HepG2 (cell line): ENCODE measurements around the gene UNC119B. TPM values are rescaled to one million over a fixed set of nuclear protein-coding genes. Genes with fewer than 3 reads are reported as not detected.

Experiments
- CBX2 ChIP-seq, 2 experiments: fragments of 200-600 bp in 1 of 2; sonication (generic); formaldehyde crosslinking in 1 of 2; IDR thresholded peaks; 2 replicates each; pipeline versions ENCODE4 v1.7.0 to v1.8.1; 2018 to 2022; ENCODE audit warnings: low read depth in 2 of 2, low read length in 1 of 2, mild to moderate bottlenecking in 1 of 2, missing genetic modification reagents in 1 of 2
- DR1 ChIP-seq: sonication (generic); formaldehyde crosslinking; IDR thresholded peaks from 2 replicates; pipeline ENCODE4 v1.8.0; 2021; ENCODE audit warnings: mild to moderate bottlenecking, missing genetic modification reagents, inconsistent platforms
- FOSL1 ChIP-seq: sonication (generic); formaldehyde crosslinking; IDR thresholded peaks from 2 replicates; pipeline ENCODE4 v1.9.0; 2021; ENCODE audit warnings: missing genetic modification reagents, borderline replicate concordance
- MAFF ChIP-seq: IDR thresholded peaks from 2 replicates; pipeline ENCODE4 v1.6.1; 2011; ENCODE audit warnings: low read depth, low read length, improper control_type of control experiment
- SETDB1 ChIP-seq: sonication (generic); formaldehyde crosslinking; IDR thresholded peaks from 2 replicates; pipeline ENCODE4 v1.5.1; 2020; ENCODE audit warnings: missing genetic modification reagents, mild to moderate bottlenecking, borderline replicate concordance
- TGIF2 ChIP-seq: IDR thresholded peaks from 2 replicates; pipeline ENCODE4 v1.6.1; 2016; ENCODE audit warnings: control low read depth, missing compliant biosample characterization
- polyA plus RNA-seq, 8 experiments: library from polyadenylated mRNA; depleted of rRNA in 3 of 8; stranded (reverse) in 7 of 8; unstranded in 1 of 8; fragments of >200 nt; fragmentation: Illumina TruSeq in 4 of 8; extraction: Trizol in 4 of 8; gene quantifications; 2 replicates each; pipeline versions ENCODE4 v1.2.1 to v1.2.3, GENCODE V29; 2011 to 2016; ENCODE audit warnings: low read depth in 4 of 8, missing spikeins in 1 of 8, mixed read lengths in 1 of 8; ENCODE audit not compliant: insufficient read depth in 1 of 8
- total RNA-seq, 5 experiments: library from RNA; depleted of rRNA; stranded (reverse); fragments of >200 nt; fragmentation: Illumina TruSeq; extraction: Trizol; gene quantifications; 2 replicates each; pipeline ENCODE4 v1.2.3, GENCODE V29; 2016; ENCODE audit warnings: low read depth in 1 of 5
- TF ChIP-seq, protein P1 (sequence below): sonication (generic); formaldehyde crosslinking; IDR thresholded peaks from 2 replicates; pipeline ENCODE4 v1.9.0; 2021; ENCODE audit warnings: missing genetic modification reagents, borderline replicate concordance
- TF ChIP-seq, protein P2 (sequence below): sonication (generic); formaldehyde crosslinking; IDR thresholded peaks from 2 replicates; pipeline ENCODE4 v1.9.0; 2021; ENCODE audit warnings: mild to moderate bottlenecking, missing genetic modification reagents
- TF ChIP-seq, protein P3 (sequence below): sonication (generic); formaldehyde crosslinking; IDR thresholded peaks from 2 replicates; pipeline ENCODE4 v1.4.0; 2020; ENCODE audit warnings: missing genetic modification reagents

Gene UNC119B
- total and polyA plus RNA-seq, 2 of the 13 experiments (the other 11 are each of a cell fraction or from before 2014, with no cell fraction given): 19.6 to 19.7 TPM

DNA sequence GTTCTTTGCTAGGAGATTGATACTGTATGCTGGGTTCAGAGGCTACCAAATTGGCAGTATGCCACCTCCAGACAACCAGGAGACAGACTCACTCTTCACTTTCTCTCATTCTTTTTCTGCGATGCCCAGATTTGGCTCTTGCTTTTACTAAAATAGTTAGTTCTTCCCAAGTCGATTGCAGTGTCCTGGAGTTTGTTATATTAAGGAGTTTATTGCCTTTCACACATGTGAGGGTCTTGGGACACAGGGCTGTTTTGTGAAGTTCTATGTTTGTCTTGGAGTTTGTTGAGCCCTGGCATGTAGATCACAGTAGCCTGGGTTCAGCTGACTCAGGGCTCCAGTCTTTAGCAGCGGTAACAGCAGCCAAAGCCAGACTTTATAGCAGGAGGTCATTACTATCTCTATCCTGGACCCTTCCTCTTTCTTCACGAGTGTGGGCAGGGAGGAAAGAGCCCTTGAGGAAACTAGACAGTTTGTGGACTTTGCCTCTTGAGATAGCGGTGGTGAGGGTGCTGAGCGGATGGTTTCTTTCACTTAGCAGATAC lies 21.7 kb upstream of the UNC119B start (continued):
- TF ChIP-seq SETDB1 (CRISPR knock-in tag) (no peak), FOSL1 (CRISPR knock-in tag) (no peak), DR1 (CRISPR knock-in tag) (no peak), MAFF (0 out of 2 replicates have a peak, but pooled peaks have one; percentile 26), CBX2 (IDR thresholded peaks at IDR 0.05; ENCODE audit: low read depth, low read length) (no peak), CBX2 (CRISPR knock-in tag; IDR thresholded peaks at IDR 0.05; ENCODE audit: low read depth) (no peak), TGIF2 (CRISPR knock-in tag) (0 out of 2 replicates have a peak, but pooled peaks have one; percentile 10)
- TF ChIP-seq, protein P1, sequence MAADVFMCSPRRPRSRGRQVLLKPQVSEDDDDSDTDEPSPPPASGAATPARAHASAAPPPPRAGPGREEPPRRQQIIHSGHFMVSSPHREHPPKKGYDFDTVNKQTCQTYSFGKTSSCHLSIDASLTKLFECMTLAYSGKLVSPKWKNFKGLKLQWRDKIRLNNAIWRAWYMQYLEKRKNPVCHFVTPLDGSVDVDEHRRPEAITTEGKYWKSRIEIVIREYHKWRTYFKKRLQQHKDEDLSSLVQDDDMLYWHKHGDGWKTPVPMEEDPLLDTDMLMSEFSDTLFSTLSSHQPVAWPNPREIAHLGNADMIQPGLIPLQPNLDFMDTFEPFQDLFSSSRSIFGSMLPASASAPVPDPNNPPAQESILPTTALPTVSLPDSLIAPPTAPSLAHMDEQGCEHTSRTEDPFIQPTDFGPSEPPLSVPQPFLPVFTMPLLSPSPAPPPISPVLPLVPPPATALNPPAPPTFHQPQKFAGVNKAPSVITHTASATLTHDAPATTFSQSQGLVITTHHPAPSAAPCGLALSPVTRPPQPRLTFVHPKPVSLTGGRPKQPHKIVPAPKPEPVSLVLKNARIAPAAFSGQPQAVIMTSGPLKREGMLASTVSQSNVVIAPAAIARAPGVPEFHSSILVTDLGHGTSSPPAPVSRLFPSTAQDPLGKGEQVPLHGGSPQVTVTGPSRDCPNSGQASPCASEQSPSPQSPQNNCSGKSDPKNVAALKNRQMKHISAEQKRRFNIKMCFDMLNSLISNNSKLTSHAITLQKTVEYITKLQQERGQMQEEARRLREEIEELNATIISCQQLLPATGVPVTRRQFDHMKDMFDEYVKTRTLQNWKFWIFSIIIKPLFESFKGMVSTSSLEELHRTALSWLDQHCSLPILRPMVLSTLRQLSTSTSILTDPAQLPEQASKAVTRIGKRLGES (CRISPR knock-in tag): no peak
- TF ChIP-seq, protein P2, sequence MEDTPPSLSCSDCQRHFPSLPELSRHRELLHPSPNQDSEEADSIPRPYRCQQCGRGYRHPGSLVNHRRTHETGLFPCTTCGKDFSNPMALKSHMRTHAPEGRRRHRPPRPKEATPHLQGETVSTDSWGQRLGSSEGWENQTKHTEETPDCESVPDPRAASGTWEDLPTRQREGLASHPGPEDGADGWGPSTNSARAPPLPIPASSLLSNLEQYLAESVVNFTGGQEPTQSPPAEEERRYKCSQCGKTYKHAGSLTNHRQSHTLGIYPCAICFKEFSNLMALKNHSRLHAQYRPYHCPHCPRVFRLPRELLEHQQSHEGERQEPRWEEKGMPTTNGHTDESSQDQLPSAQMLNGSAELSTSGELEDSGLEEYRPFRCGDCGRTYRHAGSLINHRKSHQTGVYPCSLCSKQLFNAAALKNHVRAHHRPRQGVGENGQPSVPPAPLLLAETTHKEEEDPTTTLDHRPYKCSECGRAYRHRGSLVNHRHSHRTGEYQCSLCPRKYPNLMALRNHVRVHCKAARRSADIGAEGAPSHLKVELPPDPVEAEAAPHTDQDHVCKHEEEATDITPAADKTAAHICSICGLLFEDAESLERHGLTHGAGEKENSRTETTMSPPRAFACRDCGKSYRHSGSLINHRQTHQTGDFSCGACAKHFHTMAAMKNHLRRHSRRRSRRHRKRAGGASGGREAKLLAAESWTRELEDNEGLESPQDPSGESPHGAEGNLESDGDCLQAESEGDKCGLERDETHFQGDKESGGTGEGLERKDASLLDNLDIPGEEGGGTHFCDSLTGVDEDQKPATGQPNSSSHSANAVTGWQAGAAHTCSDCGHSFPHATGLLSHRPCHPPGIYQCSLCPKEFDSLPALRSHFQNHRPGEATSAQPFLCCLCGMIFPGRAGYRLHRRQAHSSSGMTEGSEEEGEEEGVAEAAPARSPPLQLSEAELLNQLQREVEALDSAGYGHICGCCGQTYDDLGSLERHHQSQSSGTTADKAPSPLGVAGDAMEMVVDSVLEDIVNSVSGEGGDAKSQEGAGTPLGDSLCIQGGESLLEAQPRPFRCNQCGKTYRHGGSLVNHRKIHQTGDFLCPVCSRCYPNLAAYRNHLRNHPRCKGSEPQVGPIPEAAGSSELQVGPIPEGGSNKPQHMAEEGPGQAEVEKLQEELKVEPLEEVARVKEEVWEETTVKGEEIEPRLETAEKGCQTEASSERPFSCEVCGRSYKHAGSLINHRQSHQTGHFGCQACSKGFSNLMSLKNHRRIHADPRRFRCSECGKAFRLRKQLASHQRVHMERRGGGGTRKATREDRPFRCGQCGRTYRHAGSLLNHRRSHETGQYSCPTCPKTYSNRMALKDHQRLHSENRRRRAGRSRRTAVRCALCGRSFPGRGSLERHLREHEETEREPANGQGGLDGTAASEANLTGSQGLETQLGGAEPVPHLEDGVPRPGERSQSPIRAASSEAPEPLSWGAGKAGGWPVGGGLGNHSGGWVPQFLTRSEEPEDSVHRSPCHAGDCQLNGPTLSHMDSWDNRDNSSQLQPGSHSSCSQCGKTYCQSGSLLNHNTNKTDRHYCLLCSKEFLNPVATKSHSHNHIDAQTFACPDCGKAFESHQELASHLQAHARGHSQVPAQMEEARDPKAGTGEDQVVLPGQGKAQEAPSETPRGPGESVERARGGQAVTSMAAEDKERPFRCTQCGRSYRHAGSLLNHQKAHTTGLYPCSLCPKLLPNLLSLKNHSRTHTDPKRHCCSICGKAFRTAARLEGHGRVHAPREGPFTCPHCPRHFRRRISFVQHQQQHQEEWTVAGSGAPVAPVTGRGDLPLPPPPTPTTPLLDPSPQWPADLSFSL (CRISPR knock-in tag): no peak
- TF ChIP-seq, protein P3, sequence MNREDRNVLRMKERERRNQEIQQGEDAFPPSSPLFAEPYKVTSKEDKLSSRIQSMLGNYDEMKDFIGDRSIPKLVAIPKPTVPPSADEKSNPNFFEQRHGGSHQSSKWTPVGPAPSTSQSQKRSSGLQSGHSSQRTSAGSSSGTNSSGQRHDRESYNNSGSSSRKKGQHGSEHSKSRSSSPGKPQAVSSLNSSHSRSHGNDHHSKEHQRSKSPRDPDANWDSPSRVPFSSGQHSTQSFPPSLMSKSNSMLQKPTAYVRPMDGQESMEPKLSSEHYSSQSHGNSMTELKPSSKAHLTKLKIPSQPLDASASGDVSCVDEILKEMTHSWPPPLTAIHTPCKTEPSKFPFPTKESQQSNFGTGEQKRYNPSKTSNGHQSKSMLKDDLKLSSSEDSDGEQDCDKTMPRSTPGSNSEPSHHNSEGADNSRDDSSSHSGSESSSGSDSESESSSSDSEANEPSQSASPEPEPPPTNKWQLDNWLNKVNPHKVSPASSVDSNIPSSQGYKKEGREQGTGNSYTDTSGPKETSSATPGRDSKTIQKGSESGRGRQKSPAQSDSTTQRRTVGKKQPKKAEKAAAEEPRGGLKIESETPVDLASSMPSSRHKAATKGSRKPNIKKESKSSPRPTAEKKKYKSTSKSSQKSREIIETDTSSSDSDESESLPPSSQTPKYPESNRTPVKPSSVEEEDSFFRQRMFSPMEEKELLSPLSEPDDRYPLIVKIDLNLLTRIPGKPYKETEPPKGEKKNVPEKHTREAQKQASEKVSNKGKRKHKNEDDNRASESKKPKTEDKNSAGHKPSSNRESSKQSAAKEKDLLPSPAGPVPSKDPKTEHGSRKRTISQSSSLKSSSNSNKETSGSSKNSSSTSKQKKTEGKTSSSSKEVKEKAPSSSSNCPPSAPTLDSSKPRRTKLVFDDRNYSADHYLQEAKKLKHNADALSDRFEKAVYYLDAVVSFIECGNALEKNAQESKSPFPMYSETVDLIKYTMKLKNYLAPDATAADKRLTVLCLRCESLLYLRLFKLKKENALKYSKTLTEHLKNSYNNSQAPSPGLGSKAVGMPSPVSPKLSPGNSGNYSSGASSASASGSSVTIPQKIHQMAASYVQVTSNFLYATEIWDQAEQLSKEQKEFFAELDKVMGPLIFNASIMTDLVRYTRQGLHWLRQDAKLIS (CRISPR knock-in tag): no peak
- TF ChIP-seq, all 625 proteins: peak for 6
